GM20431 (cell line): Measurements from ENCODE around the gene ABCF1.
"Not testable (repeated sequence)": the region's sequence is repeated elsewhere in the genome, so short reads cannot be mapped to it uniquely, and the experiment has no call there.

Source experiments
- in situ Hi-C: fragments of 300-500 bp; cut with MseI, MboI; formaldehyde crosslinking; loops from one replicate; pipeline ENCODE4 v1.15.0; 2020; ENCODE audit warnings: low sequenced_read_pairs; ENCODE audit not compliant: unreplicated experiment

Gene ABCF1

GRCh38 chr6:30571075-30571761, at the start of gene ABCF1:
TSS of gene ABCF1 (plus strand) at chr6:30571442. CDS start at chr6:30571488, 46 bp downstream.
- in situ Hi-C loops, result no loop called here

DNA sequence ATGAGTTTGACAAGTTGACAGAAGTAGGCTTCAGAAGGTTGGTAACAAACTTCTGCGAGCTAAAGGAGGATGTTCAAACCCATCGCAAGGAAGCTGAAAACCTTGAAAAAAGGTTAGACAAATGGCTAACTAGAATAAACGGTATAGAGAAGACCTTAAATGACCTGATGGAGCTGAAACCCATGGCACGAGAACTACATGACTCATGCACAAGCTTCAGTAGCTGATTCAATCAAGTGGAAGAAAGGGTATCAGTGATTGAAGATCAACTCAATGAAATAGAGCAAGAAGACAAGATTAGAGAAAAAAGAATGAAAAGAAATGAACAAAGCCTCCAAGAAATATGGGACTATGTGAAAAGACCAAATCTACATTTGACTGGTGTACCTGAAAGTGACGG, 49.3 kb upstream of the ABCF1 start:
- in situ Hi-C loops, result not testable (repeated sequence)

GRCh38 chr6:30526444-30526843, 44.8 kb upstream of the ABCF1 start:
- in situ Hi-C loops, result not testable (repeated sequence)

DNA sequence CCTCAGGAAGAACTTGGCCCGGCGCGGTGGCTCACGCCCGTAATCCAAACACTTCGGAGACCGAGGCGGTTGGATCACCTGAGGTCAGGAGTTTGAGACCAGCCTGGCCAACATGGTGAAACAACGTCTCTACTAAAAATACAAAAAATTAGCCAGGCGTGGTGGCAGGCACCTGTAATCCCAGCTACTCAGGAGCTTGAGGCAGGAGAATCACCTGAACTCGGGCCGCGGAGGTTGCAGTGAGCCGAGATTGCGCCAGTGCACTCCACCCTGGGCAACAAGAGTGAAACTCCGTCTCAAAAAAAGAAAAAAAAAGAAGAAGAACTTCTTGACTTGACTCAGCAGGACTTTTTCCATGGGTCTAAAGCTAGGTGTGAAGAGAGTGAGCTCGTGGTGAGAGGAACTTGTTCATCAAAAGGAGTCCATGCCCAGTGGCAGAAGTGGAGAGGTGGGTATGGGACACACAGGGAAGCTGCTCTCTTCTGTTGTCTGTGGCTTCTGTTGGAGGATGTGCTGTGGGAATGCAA, 41.8 kb upstream of the ABCF1 start:
- in situ Hi-C loops, result not testable (repeated sequence)

GRCh38 chr6:30530014-30530413, 41.2 kb upstream of the ABCF1 start:
- in situ Hi-C loops, result no loop called here

DNA sequence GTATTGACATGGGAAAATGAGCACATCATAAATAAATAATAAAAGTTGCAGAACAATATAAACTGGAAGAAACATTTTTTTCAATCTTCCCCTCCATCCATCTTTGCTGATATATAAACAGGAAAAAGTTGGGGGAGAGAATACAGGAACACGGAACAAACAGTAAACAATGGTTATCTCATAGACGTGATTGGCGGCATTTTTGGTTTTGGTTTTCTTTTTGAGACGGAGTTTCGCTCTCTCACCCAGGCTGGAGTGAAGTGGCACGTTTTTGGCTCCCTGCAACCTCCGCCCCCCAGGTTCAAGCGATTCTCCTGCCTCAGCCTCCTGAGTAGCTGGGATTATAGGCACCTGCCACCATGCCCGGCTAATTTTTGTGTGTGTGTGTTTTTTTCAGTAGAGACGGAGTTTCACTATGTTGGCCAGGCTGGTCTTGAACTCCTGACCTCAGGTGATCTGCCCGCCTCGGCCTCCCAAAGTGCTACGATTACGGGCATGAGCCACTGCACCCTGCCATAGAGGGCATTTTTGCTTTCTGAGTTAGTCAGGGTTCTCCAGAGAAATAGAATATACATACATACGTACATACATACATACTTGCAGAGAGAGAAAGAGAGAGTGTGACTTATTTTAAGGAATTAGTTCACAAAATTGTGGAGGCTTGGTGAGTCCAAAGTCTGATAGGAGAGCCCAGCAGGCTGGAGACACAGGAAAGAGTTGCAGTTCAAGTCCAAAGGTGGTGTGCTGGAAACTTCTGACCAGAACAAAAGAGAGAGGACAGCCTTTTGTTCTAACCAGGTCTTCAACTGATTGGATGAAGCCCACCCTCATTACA, 37.6 kb upstream of the ABCF1 start:
- in situ Hi-C loops, result no loop called here

- in situ Hi-C loops, result loop anchor here (5.0 kb wide), 1 partner anchor 56 kb away; no protein-coding TSS in a partner anchor
These were observed 33.3 kb upstream of the ABCF1 start for GRCh38 chr6:30537931-30538330.

- in situ Hi-C loops, result no loop called here
These were observed 29.5 kb upstream of the ABCF1 start for GRCh38 chr6:30541515-30542403.

DNA sequence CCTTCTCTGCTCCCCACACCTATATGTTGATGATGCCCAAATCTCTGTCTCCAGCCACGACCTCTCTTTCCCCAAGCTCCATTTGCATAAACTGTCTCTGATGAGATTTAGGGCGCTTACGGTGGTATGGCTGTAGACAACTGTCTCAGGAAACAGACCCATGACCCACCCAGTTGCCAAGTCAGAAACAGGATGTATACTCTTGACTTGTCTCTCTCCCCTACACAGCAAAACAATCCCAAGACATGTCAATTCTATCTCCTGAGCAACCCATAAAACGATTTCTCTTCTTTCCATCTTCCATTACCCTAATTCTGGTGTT, 28.9 kb upstream of the ABCF1 start:
- in situ Hi-C loops, result no loop called here

GRCh38 chr6:30542915-30543314, 28.3 kb upstream of the ABCF1 start:
- in situ Hi-C loops, result no loop called here

DNA sequence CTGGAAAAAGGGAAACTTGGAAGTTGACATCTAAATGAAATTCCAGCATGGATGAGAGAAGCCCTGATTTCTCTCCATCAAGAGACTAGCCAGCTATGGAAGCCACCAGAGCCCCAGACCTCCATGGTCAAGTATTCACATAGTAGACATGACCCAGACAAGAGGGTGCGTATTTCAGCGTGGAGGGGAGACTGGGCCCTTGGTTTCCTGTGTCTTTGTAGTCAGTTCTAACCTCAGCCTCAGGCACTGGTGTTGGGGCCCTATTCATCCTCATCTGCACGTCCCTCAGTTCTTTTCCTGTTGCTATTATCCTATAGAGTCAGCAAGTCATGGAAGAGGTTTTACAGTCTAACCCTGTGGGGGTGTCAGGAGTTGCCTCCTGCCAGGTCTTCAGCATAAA, 27.4 kb upstream of the ABCF1 start:
- in situ Hi-C loops, result no loop called here

GRCh38 chr6:30544666-30545272, 26.5 kb upstream of the ABCF1 start:
- in situ Hi-C loops, result no loop called here

DNA sequence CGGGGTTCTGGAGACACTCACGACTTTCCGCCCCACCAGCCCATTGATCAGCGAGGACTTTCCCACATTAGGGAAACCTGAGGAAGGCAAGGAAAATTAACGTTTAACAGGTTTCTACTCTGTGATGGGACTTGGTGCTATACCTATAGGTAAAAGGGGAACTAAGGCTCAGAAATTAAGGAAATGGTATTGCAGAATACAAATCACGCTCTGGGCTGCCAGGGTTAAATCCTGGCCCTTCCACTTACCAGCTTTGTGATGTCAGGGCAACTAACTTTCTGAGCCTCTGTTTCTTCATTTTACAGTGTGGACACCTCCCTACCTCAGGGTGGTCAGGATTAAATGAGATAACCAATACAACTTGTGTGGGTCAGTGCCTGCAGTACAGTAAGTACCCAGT, 23.8 kb upstream of the ABCF1 start:
- in situ Hi-C loops, result no loop called here

DNA sequence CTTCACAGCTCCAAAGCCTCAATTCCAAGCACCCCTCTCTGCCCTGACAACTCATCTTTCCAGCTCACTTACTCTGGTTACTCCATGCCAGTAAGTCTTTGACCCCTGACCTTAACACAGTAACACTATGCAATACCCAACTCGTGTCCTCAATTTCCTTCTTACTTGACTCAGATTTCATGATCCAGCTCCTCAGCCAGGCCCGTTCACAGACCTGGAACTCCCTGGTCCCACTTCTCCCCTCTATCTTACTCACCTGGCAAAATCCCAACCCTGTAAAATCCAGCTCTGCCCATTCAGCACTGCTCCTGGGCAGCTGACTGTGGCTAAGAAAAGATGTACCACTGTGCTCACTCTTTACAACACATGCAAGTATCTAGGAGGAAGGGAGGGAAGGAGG, 22.9 kb upstream of the ABCF1 start:
- in situ Hi-C loops, result no loop called here

DNA sequence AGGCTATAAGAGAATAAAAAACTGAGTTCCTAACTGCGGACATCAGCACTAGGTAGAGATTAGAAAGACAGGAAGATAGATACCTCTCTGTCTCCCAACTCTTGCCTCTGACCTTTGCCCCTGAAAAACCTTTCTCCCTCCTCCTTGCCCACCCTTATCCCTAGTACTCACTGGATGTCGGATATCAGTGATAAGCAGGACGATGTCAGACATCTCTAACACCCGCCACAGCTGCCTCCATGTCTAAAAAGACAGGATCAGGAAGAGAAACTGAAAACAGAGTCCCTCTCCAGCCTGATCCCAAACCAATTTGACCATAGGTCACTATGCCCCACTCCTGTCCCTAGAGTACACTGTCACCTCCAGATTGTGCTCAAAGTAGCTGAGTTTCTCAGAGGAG, 16.8 kb upstream of the ABCF1 start:
- in situ Hi-C loops, result no loop called here

GRCh38 chr6:30554962-30555815, 16.1 kb upstream of the ABCF1 start:
- in situ Hi-C loops, result no loop called here

DNA sequence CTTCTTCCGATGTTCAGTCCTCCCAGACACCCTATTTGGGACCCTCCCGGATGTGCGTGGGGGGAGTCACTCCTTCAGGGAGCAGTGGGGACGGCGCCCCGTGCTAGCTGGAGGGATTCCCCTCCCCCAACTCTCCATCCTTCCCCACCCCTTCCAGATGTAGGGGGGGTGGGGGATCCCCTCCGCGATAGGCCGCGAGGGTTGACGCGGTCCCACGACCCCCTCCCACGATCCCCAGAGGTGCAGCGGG, 15.5 kb upstream of the ABCF1 start:
- in situ Hi-C loops, result no loop called here

DNA sequence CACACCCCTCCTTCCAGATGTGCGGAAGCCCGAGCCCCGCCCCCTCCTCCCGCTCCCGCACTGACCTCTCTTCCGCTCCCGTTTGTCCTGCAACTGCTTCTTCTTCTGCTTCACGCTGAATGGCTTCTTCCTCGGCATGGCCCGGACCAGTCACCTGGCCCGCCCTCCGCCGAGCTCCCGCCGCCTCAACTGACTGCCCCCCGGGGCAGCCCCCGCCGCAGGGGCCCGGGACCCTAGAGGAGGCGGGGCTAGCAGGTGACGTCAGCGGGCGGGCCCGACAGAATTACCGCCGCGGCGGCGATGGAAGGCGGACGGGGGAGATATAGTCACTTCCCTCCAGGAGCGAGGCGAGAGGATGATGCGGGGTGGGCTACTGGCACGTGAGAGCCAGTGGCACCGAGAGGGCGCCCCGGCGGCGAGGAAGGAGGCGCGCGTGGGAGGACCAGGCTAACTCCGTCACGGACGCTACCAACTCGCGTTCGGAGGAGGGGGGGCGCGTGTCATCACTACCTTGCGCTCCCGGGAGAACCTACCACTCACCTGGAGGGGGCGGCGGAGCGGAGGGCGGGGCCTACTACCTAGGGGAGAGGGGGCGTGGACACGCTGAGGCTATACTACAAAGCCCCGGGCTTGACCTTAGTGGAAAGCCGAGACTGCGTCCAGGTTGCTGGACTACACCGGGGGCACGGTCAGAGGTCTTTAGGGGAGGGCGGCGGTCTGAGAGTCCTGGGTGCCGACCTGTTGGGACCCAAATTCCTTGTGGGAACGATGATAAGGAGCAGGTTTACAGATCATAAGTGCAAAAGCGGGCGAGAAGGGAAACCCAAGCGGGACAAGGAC, 15.0 kb upstream of the ABCF1 start, which contains the start of gene GNL1:
GNL1 (minus strand) TSS at position 424 of the 840 bp plus-strand sequence; CDS start at position 138, 286 bp downstream.
- in situ Hi-C loops, result no loop called here
